ACC112 (cell line): ENCODE measurements around the gene NFIC.

ENCODE experiments used
- H2AFZ ChIP-seq: fragments of 200-600 bp; sonication (generic); one replicate; pipeline ENCODE4 v1.6.0; 2017; ENCODE audit warnings: antibody characterized with exemption, low read length; ENCODE audit not compliant: unreplicated experiment
- H3K27ac ChIP-seq: fragments of 200-600 bp; sonication (generic); 2 replicates; pipeline ENCODE4 v1.5.1; 2014; ENCODE audit warnings: low read depth, mild to moderate bottlenecking, antibody characterized with exemption, low read length, moderate library complexity
- H3K27me3 ChIP-seq: fragments of 200-600 bp; sonication (generic); 2 replicates; pipeline ENCODE4 v1.6.1; 2014; ENCODE audit warnings: mild to moderate bottlenecking, antibody characterized with exemption, low read length, moderate library complexity, mixed read lengths; ENCODE audit not compliant: insufficient read depth
- H3K36me3 ChIP-seq: fragments of 200-600 bp; sonication (generic); 2 replicates; pipeline ENCODE4 v1.6.1; 2016; ENCODE audit warnings: mild to moderate bottlenecking, antibody characterized with exemption, low read length, moderate library complexity, mixed read lengths; ENCODE audit not compliant: insufficient read depth
- H3K4me1 ChIP-seq: fragments of 200-600 bp; sonication (generic); one replicate; pipeline ENCODE4 v1.6.1; 2016; ENCODE audit warnings: low read length, mixed read lengths; ENCODE audit not compliant: insufficient read depth, unreplicated experiment, control insufficient read depth
- H3K4me3 ChIP-seq: fragments of 200-600 bp; sonication (generic); 2 replicates; pipeline ENCODE4 v1.5.1; 2014; ENCODE audit warnings: mild to moderate bottlenecking, low read depth, low read length
- H3K79me2 ChIP-seq: fragments of 200-600 bp; sonication (generic); one replicate; pipeline ENCODE4 v1.6.0; 2016; ENCODE audit warnings: low read length; ENCODE audit not compliant: control insufficient read depth, unreplicated experiment, insufficient read depth

Gene NFIC

GRCh38 chr19:3464587-3465235 lies 98.3 kb downstream of the NFIC start:
- Histone ChIP-seq H3K4me3 (no peak overlapping the region), H2AFZ (no peak overlapping the region), H3K27ac (no peak overlapping the region), H3K36me3 (peaks cover 2% of the 10 kb centered on the region; the same call in 1 of the 2 replicates), H3K4me1 (peaks cover 3% of the 10 kb centered on the region), H3K79me2 (no peaks in the 10 kb centered on the region), H3K27me3 (no peaks in the 10 kb centered on the region)

- no peaks in the 10 kb centered on the region for H3K27me3 ChIP-seq
These were observed 99.2 kb downstream of the NFIC start for GRCh38 chr19:3465552-3465951.

GRCh38 chr19:3466635-3467034 lies 100.3 kb downstream of the NFIC start:
- H3K27ac ChIP-seq, result no peak overlapping the region
- H2AFZ ChIP-seq, result no peak overlapping the region

More at GRCh38 chr19:3465552-3465951, 99.2 kb downstream of the NFIC start:
- no peak overlapping the region for H2AFZ ChIP-seq
- H3K4me3 ChIP-seq, result no peak overlapping the region
- H3K36me3 ChIP-seq, result peaks cover 2% of the 10 kb centered on the region; the same call in 1 of the 2 replicates
- no peak overlapping the region for H3K27ac ChIP-seq
- H3K4me1 ChIP-seq, result no peaks in the 10 kb centered on the region
- no peaks in the 10 kb centered on the region for H3K79me2 ChIP-seq

GRCh38 chr19:3467437-3468198 lies 101.2 kb downstream of the NFIC start:
- no peaks in the 10 kb centered on the region for H3K4me1 ChIP-seq
- no peak overlapping the region for H2AFZ ChIP-seq
- H3K27me3 ChIP-seq, result no peaks in the 10 kb centered on the region
- no peak overlapping the region for H3K4me3 ChIP-seq
- H3K36me3 ChIP-seq, result peaks cover 2% of the 10 kb centered on the region; the same call in 1 of the 2 replicates
- H3K27ac ChIP-seq, result no peak overlapping the region
- no peaks in the 10 kb centered on the region for H3K79me2 ChIP-seq

More at GRCh38 chr19:3466635-3467034, 100.3 kb downstream of the NFIC start:
- H3K36me3 ChIP-seq, result peaks cover 2% of the 10 kb centered on the region; the same call in 1 of the 2 replicates
- no peaks in the 10 kb centered on the region for H3K4me1 ChIP-seq
- H3K4me3 ChIP-seq, result no peak overlapping the region
- no peaks in the 10 kb centered on the region for H3K27me3 ChIP-seq
- H3K79me2 ChIP-seq, result no peaks in the 10 kb centered on the region

GRCh38 chr19:3468211-3468610 lies 101.8 kb downstream of the NFIC start:
- no peaks in the 10 kb centered on the region for H3K4me1 ChIP-seq
- no peak overlapping the region for H2AFZ ChIP-seq
- no peak overlapping the region for H3K4me3 ChIP-seq
- H3K27ac ChIP-seq, result no peak overlapping the region
- H3K79me2 ChIP-seq, result no peaks in the 10 kb centered on the region
- H3K27me3 ChIP-seq, result no peaks in the 10 kb centered on the region
- H3K36me3 ChIP-seq, result peaks cover 2% of the 10 kb centered on the region; the same call in 1 of the 2 replicates

- no peaks in the 10 kb centered on the region for H3K79me2 ChIP-seq
- peaks cover 2% of the 10 kb centered on the region; the same call in 1 of the 2 replicates for H3K36me3 ChIP-seq
- H3K27me3 ChIP-seq, result no peaks in the 10 kb centered on the region
- no peaks in the 10 kb centered on the region for H3K4me1 ChIP-seq
- no peak overlapping the region for H3K27ac ChIP-seq
- no peak overlapping the region for H2AFZ ChIP-seq
- H3K4me3 ChIP-seq, result no peak overlapping the region
These were observed 103.5 kb downstream of the NFIC start for GRCh38 chr19:3469638-3470499.

- Histone ChIP-seq H3K79me2 (no peaks in the 10 kb centered on the region), H3K4me1 (no peaks in the 10 kb centered on the region), H3K27ac (no peak overlapping the region), H3K27me3 (no peaks in the 10 kb centered on the region), H3K36me3 (peaks cover 2% of the 10 kb centered on the region; the same call in 1 of the 2 replicates), H2AFZ (no peak overlapping the region), H3K4me3 (no peak overlapping the region)
These were observed 104.2 kb downstream of the NFIC start for GRCh38 chr19:3470500-3471128.

- Histone ChIP-seq H3K27me3 (no peaks in the 10 kb centered on the region), H3K4me3 (no peak overlapping the region), H3K4me1 (no peaks in the 10 kb centered on the region)
These were observed 105.7 kb downstream of the NFIC start for GRCh38 chr19:3471954-3472655.

GRCh38 chr19:3474010-3474409 lies 107.6 kb downstream of the NFIC start:
- Histone ChIP-seq H3K4me3 (no peak overlapping the region), H3K79me2 (no peaks in the 10 kb centered on the region), H2AFZ (no peak overlapping the region), H3K4me1 (no peaks in the 10 kb centered on the region), H3K27ac (no peak overlapping the region), H3K36me3 (no peaks in the 10 kb centered on the region), H3K27me3 (peaks cover 2% of the 10 kb centered on the region; the same call in 1 of the 2 replicates)

More at GRCh38 chr19:3471954-3472655, 105.7 kb downstream of the NFIC start:
- H3K27ac ChIP-seq, result no peak overlapping the region
- H2AFZ ChIP-seq, result no peak overlapping the region
- no peaks in the 10 kb centered on the region for H3K79me2 ChIP-seq
- H3K36me3 ChIP-seq, result peaks cover 2% of the 10 kb centered on the region; the same call in 1 of the 2 replicates
